HG03442 (cell line): ENCODE measurements around the gene MRPL23.

Source experiments
- ATAC-seq: cut with Tn5 transposase; IDR thresholded peaks from one replicate; pipeline ENCODE4 v1.9.1; 2021; ENCODE audit warnings: mild to moderate bottlenecking, moderate library complexity; ENCODE audit not compliant: unreplicated experiment

Gene MRPL23

GRCh38 chr11:1952806-1953482, 5.8 kb downstream of the MRPL23 start:
- no peak for ATAC-seq

GRCh38 chr11:1953489-1954266, 6.5 kb downstream of the MRPL23 start:
- ATAC-seq, result no peak

GRCh38 chr11:1958367-1958766, 11.2 kb downstream of the MRPL23 start:
- no peak for ATAC-seq

GRCh38 chr11:1959786-1960185, 12.7 kb downstream of the MRPL23 start:
- ATAC-seq, result no peak

GRCh38 chr11:1963864-1964263, 16.7 kb downstream of the MRPL23 start:
- no peak for ATAC-seq

GRCh38 chr11:1964348-1964747, 17.2 kb downstream of the MRPL23 start:
- no peak for ATAC-seq

- no peak for ATAC-seq
Measured at GRCh38 chr11:1964955-1965354, 17.8 kb downstream of the MRPL23 start.

GRCh38 chr11:1966531-1966930, 19.4 kb downstream of the MRPL23 start:
- ATAC-seq, result no peak

GRCh38 chr11:1967641-1968225, 20.6 kb downstream of the MRPL23 start:
- no peak for ATAC-seq

- no peak for ATAC-seq
Measured at GRCh38 chr11:1968454-1969002, 21.4 kb downstream of the MRPL23 start.

GRCh38 chr11:1969035-1969434, 21.9 kb downstream of the MRPL23 start:
- no peak for ATAC-seq

GRCh38 chr11:1969776-1970175, 22.6 kb downstream of the MRPL23 start:
- no peak for ATAC-seq

GRCh38 chr11:1970956-1971355, 23.8 kb downstream of the MRPL23 start:
- no peak for ATAC-seq

GRCh38 chr11:1975185-1975584, 28.1 kb downstream of the MRPL23 start:
- no peak for ATAC-seq

- no peak for ATAC-seq
Measured at GRCh38 chr11:1978720-1979473, 31.8 kb downstream of the MRPL23 start.

- ATAC-seq, result no peak
Measured at GRCh38 chr11:1979607-1980006, 32.5 kb downstream of the MRPL23 start.

GRCh38 chr11:1982873-1983600, 35.9 kb downstream of the MRPL23 start:
- ATAC-seq, result no peak

- no peak for ATAC-seq
Measured at GRCh38 chr11:1983601-1983961, 36.4 kb downstream of the MRPL23 start.

- no peak for ATAC-seq
Measured at GRCh38 chr11:1987024-1987423, 39.9 kb downstream of the MRPL23 start.

- ATAC-seq, result no peak
Measured at GRCh38 chr11:1988174-1988573, 41.0 kb downstream of the MRPL23 start.
